Calu3 (cell line): ENCODE results near the gene TNFRSF11A. TPM values are rescaled to one million over a fixed set of nuclear protein-coding genes. Genes with fewer than 3 reads are reported as not detected.

Experiments used
- BruUV-seq: library from RNA; stranded (reverse); fragments of 400-500 nt; replicated peaks from 2 replicates; lab custom pipeline; 2021; lab: Mats Ljungman, UMichigan
- CTCF ChIA-PET: fragments of 300-600 bp; sonication (Branson Sonifier 250); formaldehyde crosslinking; loops from one replicate; lab custom pipeline; 2022; ENCODE audit warnings: antibody characterized with exemption; lab: Charles Lee
- DNase-seq: peaks from one replicate; pipeline ENCODE4 v3.0.0; 2022
- H3K27ac Mint-ChIP-seq: one replicate; pipeline ENCODE4 v1.8.0; 2022; ENCODE audit warnings: mixed read lengths; ENCODE audit not compliant: unreplicated experiment
- H3K27me3 Mint-ChIP-seq: one replicate; pipeline ENCODE4 v1.8.0; 2022; ENCODE audit warnings: mixed read lengths; ENCODE audit not compliant: unreplicated experiment
- H3K36me3 Mint-ChIP-seq: one replicate; pipeline ENCODE4 v1.8.0; 2022; ENCODE audit warnings: mild to moderate bottlenecking, moderate library complexity, mixed read lengths; ENCODE audit not compliant: insufficient read depth, unreplicated experiment
- H3K4me1 Mint-ChIP-seq: one replicate; pipeline ENCODE4 v1.8.0; 2022; ENCODE audit warnings: mild to moderate bottlenecking, low read depth, mixed read lengths; ENCODE audit not compliant: unreplicated experiment
- H3K4me3 Mint-ChIP-seq: one replicate; pipeline ENCODE4 v1.8.0; 2022; ENCODE audit warnings: mild to moderate bottlenecking, low read depth, moderate library complexity, mixed read lengths; ENCODE audit not compliant: unreplicated experiment
- H3K9me3 Mint-ChIP-seq: one replicate; pipeline ENCODE4 v1.8.0; 2022; ENCODE audit warnings: low read depth, mixed read lengths; ENCODE audit not compliant: unreplicated experiment
- intact Hi-C: fragments of 100-400 bp; cut with micrococcal nuclease; formaldehyde crosslinking; loops from one replicate; pipeline ENCODE4 v1.10.0; 2022; ENCODE audit not compliant: unreplicated experiment
- total RNA-seq: library from RNA; stranded (reverse); gene quantifications from 2 replicates; pipeline ENCODE4 v1.2.3, GENCODE V29; 2022
- TF ChIP-seq, protein P1 (sequence below): fragments of 200-600 bp; IDR thresholded peaks from one replicate; pipeline ENCODE4 v1.8.0; 2022; ENCODE audit warnings: antibody characterized with exemption; ENCODE audit not compliant: unreplicated experiment

TNFRSF11A gene
- total RNA-seq, 1 experiment from 2014 or later: 94.6 TPM

DNA sequence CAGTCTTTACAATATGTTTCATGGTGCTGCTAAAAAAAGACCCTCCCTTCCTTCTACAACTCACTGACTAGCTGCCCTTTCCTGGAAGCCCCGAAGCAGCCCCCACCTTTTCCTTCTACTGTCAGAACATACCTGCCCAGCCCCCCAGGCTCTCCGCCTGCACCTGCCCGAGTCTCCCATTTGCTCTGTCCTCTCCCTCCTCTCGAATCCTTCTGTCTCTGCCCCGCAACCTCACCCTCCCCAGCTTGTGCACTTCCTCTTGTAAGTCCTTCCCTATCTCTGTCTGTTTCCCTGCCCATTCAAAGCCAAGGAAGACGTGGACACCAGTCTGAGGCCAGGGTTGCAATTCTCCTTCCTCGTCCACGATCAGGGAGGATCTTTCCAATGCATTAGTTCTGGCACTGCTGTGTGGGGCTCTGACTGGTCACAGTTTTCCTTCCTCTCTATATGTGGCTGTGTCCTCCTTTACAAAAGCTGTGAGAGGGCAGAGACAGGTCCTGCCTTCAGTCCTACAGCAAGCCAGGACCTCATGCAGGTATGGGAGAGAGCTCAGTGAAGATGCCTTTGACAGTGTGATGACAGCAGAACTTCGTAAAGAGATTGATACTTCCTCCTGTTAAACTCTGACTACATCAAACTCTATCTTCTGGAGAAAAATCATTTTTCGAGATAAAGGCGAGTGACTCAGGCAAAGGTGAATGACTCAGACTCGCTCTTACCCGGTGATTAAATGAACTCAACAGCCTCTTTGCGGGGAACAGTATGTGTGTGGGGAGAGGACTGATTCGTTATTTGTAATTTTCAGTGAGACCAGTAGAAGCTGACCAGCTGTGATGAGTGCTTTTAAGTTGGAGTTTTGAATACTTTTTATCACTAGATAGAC lies 14.2 kb downstream of the TNFRSF11A start:
- BruUV-seq: no TSS peak
- H3K27ac Mint-ChIP-seq: peak overlapping the region; percentile 91
- peak overlapping the region; percentile 59 for H3K4me3 Mint-ChIP-seq
- intact Hi-C loops: loop anchor here (2.0 kb wide), 1 partner anchor 81 kb away; no protein-coding TSS in a partner anchor
- no peak for DNase-seq
- no peaks in the 10 kb centered on the region for H3K9me3 Mint-ChIP-seq
- TF ChIP-seq, protein P1, sequence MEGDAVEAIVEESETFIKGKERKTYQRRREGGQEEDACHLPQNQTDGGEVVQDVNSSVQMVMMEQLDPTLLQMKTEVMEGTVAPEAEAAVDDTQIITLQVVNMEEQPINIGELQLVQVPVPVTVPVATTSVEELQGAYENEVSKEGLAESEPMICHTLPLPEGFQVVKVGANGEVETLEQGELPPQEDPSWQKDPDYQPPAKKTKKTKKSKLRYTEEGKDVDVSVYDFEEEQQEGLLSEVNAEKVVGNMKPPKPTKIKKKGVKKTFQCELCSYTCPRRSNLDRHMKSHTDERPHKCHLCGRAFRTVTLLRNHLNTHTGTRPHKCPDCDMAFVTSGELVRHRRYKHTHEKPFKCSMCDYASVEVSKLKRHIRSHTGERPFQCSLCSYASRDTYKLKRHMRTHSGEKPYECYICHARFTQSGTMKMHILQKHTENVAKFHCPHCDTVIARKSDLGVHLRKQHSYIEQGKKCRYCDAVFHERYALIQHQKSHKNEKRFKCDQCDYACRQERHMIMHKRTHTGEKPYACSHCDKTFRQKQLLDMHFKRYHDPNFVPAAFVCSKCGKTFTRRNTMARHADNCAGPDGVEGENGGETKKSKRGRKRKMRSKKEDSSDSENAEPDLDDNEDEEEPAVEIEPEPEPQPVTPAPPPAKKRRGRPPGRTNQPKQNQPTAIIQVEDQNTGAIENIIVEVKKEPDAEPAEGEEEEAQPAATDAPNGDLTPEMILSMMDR: no peak
- H3K4me1 Mint-ChIP-seq: peaks cover 77% of the 10 kb centered on the region
- peaks cover 52% of the 10 kb centered on the region for H3K36me3 Mint-ChIP-seq
- CTCF ChIA-PET: interaction anchor here (1.0 to 2.7 kb wide), 4 partner anchors 10 to 81 kb away, joined by 3 to 21 read pairs (median 6); no protein-coding TSS in a partner anchor
- H3K27me3 Mint-ChIP-seq: no peaks in the 10 kb centered on the region

DNA sequence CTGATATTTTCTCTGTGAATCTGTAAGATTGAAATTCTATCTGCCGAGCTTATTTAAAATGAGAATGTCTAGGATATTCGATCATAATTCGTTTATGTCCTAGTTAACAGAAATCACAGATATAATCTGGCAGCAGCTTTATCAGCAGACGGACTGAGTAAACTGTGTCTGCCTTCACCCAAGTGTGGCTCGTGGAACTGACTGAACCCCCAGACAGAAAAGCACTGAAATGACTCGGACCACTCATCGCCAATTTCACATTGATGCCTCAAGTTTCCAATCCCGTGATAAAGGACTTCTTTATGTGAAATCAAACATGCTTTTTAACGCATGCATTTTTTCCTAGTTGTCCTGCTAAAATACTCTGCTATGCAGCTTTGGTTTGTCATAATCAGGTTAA lies 15.9 kb downstream of the TNFRSF11A start:
- no TSS peak for BruUV-seq
- peak overlapping the region; percentile 20 for H3K4me3 Mint-ChIP-seq
- H3K4me1 Mint-ChIP-seq: peaks cover 76% of the 10 kb centered on the region
- intact Hi-C loops: no loop called here
- peaks cover 46% of the 10 kb centered on the region for H3K36me3 Mint-ChIP-seq
- peak overlapping the region; percentile 24 for H3K27ac Mint-ChIP-seq
- no peaks in the 10 kb centered on the region for H3K9me3 Mint-ChIP-seq
- no peak for DNase-seq
- TF ChIP-seq, protein P1: no peak
- H3K27me3 Mint-ChIP-seq: no peaks in the 10 kb centered on the region
- CTCF ChIA-PET: interaction anchor here (0.8 to 2.7 kb wide), 3 partner anchors 12 to 182 kb away, joined by 3 to 21 read pairs (median 3); partner anchors contain the start of gene ZCCHC2

DNA sequence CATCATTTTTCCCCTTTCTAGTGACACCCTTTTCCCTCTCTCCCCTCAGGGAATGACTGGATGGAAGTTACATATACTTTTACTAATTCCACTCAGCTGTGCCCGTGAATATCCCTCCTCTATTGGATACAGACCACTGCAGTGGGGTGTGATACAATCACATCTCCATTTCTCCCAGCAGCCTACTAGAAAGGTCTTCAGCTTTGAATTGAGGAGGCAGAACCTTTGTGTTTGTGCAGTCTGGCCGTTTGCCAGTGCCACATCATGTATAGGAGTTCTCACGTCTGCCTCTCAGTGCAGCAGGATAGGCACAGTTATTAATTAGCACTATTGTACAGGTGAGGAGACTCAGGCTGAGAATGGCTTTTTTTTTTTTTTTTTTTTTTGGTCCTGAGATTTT lies 16.4 kb downstream of the TNFRSF11A start:
- H3K4me3 Mint-ChIP-seq: peak overlapping the region; percentile 20
- CTCF ChIA-PET: interaction anchor here (0.7 kb wide), 1 partner anchor 15 kb away, joined by 3 read pairs; no protein-coding TSS in a partner anchor
- intact Hi-C loops: no loop called here
- H3K9me3 Mint-ChIP-seq: no peaks in the 10 kb centered on the region
- no peak for DNase-seq
- no peaks in the 10 kb centered on the region for H3K27me3 Mint-ChIP-seq
- TF ChIP-seq, protein P1: no peak
- BruUV-seq: no TSS peak
- peak overlapping the region; percentile 19 for H3K27ac Mint-ChIP-seq
- H3K36me3 Mint-ChIP-seq: peaks cover 41% of the 10 kb centered on the region
- H3K4me1 Mint-ChIP-seq: peaks cover 76% of the 10 kb centered on the region

GRCh38 chr18:62342884-62343283 lies 17.8 kb downstream of the TNFRSF11A start:
- H3K36me3 Mint-ChIP-seq: peaks cover 41% of the 10 kb centered on the region
- no TSS peak for BruUV-seq
- intact Hi-C loops: no loop called here
- TF ChIP-seq, protein P1: no peak
- no peaks in the 10 kb centered on the region for H3K9me3 Mint-ChIP-seq
- no peaks in the 10 kb centered on the region for H3K27me3 Mint-ChIP-seq
- H3K4me1 Mint-ChIP-seq: peaks cover 74% of the 10 kb centered on the region
- no peak overlapping the region for H3K4me3 Mint-ChIP-seq
- CTCF ChIA-PET: no interaction called here
- DNase-seq: no peak
- H3K27ac Mint-ChIP-seq: no peak overlapping the region
